ENCODE data around the gene PAPPA2. TPM values are rescaled to one million over a fixed set of nuclear protein-coding genes. Genes with fewer than 3 reads are reported as not detected.
A peak's percentile ranks its signal among the peaks of the same experiment; 100 is the strongest.

Gene PAPPA2
- total and polyA plus RNA-seq, 5 donors: 0.18 to 1.1 (median 0.74) TPM

- no peak overlapping the region for H3K27ac ChIP-seq (ENCODE audit: low read length)
Observed at GRCh38 chr1:176789571-176790090, 326.7 kb downstream of the PAPPA2 start.

GRCh38 chr1:176790786-176791185 lies 327.8 kb downstream of the PAPPA2 start:
- ATAC-seq (no peak), DNase-seq (no peak)
- no peak overlapping the region for H3K4me3 ChIP-seq (ENCODE audit: low read length)
- no peaks in the 10 kb centered on the region for H3K9me3 ChIP-seq (ENCODE audit: control insufficient read depth, low read length)
- intact Hi-C loops (cut with DNase I): no loop called here
- no peak overlapping the region for H3K27ac ChIP-seq (ENCODE audit: low read length)
- no peaks in the 10 kb centered on the region for H3K27me3 ChIP-seq (ENCODE audit: control insufficient read depth, insufficient read depth)
- 33% methylated on average over 3 of the region's 3 CpGs for WGBS
- H3K4me1 ChIP-seq (ENCODE audit: control insufficient read depth, insufficient read depth, low read length): no peaks in the 10 kb centered on the region

More at GRCh38 chr1:176789571-176790090, 326.7 kb downstream of the PAPPA2 start:
- Histone ChIP-seq H3K9me3 (ENCODE audit: control insufficient read depth, low read length) (no peaks in the 10 kb centered on the region), H3K4me3 (ENCODE audit: low read length) (no peak overlapping the region), H3K27me3 (ENCODE audit: control insufficient read depth, insufficient read depth) (no peaks in the 10 kb centered on the region), H3K4me1 (ENCODE audit: control insufficient read depth, insufficient read depth, low read length) (no peaks in the 10 kb centered on the region)
- ATAC-seq: no peak
- no peak for DNase-seq
- intact Hi-C loops (cut with DNase I): no loop called here
- 51% methylated on average over 1 of the region's 1 CpG for WGBS

DNA sequence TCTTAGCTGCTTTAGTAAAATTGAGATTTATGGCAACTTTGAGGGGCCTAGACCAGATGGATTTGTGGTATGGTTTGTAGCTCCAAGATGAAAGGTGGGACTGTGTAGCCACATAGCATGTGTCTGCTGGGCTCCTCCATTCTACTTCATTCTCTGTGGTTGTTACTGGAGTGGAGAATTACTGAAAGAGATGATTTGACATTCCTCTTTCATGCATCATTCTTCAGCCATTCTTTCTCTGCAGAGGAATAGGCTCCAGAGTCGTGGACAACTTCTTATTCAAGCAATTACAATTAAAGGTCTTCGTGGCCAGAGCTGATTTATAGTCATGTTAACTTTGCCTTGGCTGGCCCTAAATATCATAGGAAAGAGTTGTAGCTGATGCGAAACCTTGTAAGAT lies 328.9 kb downstream of the PAPPA2 start:
- Histone ChIP-seq H3K4me1 (ENCODE audit: control insufficient read depth, insufficient read depth, low read length) (no peaks in the 10 kb centered on the region), H3K27ac (ENCODE audit: low read length) (no peak overlapping the region), H3K9me3 (ENCODE audit: control insufficient read depth, low read length) (no peaks in the 10 kb centered on the region), H3K27me3 (ENCODE audit: control insufficient read depth, insufficient read depth) (no peaks in the 10 kb centered on the region), H3K4me3 (ENCODE audit: low read length) (no peak overlapping the region)
- ATAC-seq (no peak), DNase-seq (no peak)
- 82% methylated on average over 3 of the region's 3 CpGs for WGBS
- intact Hi-C loops (cut with DNase I): no loop called here

DNA sequence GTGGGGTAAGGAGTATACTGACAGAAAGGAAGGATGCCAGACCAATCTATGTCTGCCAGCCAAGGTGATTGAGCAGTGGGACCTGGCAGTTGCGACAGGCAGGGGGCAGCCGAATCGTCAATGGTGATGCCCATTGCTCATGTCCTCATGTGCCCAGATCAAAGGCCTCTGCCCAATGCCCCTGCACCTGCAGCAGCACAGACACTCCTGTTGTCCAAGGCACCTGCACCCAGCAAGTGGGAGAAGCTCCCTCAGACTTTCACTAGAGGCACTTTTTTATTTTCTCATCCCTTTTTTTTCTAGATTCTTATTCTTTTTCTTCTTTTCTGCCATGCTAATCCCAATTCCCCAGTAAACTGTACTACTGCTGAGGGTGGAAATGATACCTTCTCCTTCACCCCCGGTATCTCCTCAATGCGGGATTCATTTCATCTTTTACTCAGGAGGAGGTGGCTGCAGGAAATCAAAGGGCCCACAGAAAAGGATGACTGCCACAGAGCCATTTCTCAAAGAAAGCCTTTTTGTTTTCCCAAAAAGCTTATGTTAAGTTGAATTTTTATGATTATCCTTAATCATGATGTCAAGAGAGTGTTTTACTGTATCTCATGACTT lies 332.0 kb downstream of the PAPPA2 start:
- Histone ChIP-seq H3K27ac (ENCODE audit: low read length) (no peak overlapping the region), H3K4me3 (ENCODE audit: low read length) (no peak overlapping the region), H3K9me3 (ENCODE audit: control insufficient read depth, low read length) (no peaks in the 10 kb centered on the region), H3K27me3 (ENCODE audit: control insufficient read depth, insufficient read depth) (no peaks in the 10 kb centered on the region), H3K4me1 (ENCODE audit: control insufficient read depth, insufficient read depth, low read length) (no peaks in the 10 kb centered on the region)
- DNase-seq (no peak), ATAC-seq (no peak)
- WGBS: 74% methylated on average over 5 of the region's 5 CpGs
- intact Hi-C loops (cut with DNase I): no loop called here

- H3K4me3 ChIP-seq (ENCODE audit: low read length): no peak overlapping the region
- no peak overlapping the region for H3K27ac ChIP-seq (ENCODE audit: low read length)
- no peaks in the 10 kb centered on the region for H3K4me1 ChIP-seq (ENCODE audit: control insufficient read depth, insufficient read depth, low read length)
- intact Hi-C loops (cut with DNase I): no loop called here
- no peaks in the 10 kb centered on the region for H3K9me3 ChIP-seq (ENCODE audit: control insufficient read depth, low read length)
- DNase-seq: no peak
- peak; percentile 31 to 43 for ATAC-seq
- 33% methylated on average over 2 of the region's 2 CpGs for WGBS
- no peaks in the 10 kb centered on the region for H3K27me3 ChIP-seq (ENCODE audit: control insufficient read depth, insufficient read depth)
Observed at GRCh38 chr1:176795929-176796328, 333.0 kb downstream of the PAPPA2 start.

DNA sequence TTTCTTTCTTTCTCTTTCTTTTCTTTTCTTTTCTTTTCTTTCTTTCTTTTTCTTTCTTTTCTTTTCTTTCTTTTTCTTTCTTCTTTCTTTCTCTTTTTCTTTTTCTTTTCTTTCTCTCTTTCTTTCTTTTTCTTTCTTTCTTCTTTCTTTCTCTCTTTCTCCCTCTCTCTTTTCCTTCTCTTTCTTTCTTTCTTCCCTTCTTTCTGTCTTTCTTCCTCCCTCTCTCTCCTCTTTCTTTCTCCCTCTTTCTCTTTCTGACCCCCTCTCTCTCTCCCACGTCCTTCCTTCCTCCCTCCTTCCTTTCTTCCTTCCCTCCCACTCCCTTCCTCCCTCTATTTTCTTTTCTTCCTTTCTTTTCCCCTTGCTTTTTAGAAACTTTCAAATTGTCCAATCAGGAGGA lies 333.6 kb downstream of the PAPPA2 start:
- DNase-seq (no peak), ATAC-seq (no peak)
- intact Hi-C loops (cut with DNase I): no loop called here
- no peaks in the 10 kb centered on the region for H3K4me1 ChIP-seq (ENCODE audit: control insufficient read depth, insufficient read depth, low read length)
- no peak overlapping the region for H3K4me3 ChIP-seq (ENCODE audit: low read length)
- H3K27ac ChIP-seq (ENCODE audit: low read length): no peak overlapping the region
- WGBS: 58% methylated on average over 1 of the region's 1 CpG
- no peaks in the 10 kb centered on the region for H3K27me3 ChIP-seq (ENCODE audit: control insufficient read depth, insufficient read depth)
- no peaks in the 10 kb centered on the region for H3K9me3 ChIP-seq (ENCODE audit: control insufficient read depth, low read length)

- H3K27me3 ChIP-seq (ENCODE audit: control insufficient read depth, insufficient read depth): no peaks in the 10 kb centered on the region
- no peaks in the 10 kb centered on the region for H3K4me1 ChIP-seq (ENCODE audit: control insufficient read depth, insufficient read depth, low read length)
- H3K4me3 ChIP-seq (ENCODE audit: low read length): no peak overlapping the region
- ATAC-seq (no peak), DNase-seq (no peak)
- intact Hi-C loops (cut with DNase I): no loop called here
- no peak overlapping the region for H3K27ac ChIP-seq (ENCODE audit: low read length)
- no peaks in the 10 kb centered on the region for H3K9me3 ChIP-seq (ENCODE audit: control insufficient read depth, low read length)
- WGBS: 90% methylated on average over 3 of the region's 3 CpGs
Observed at GRCh38 chr1:176799327-176799726, 336.4 kb downstream of the PAPPA2 start.

GRCh38 chr1:176800978-176801513 lies 338.1 kb downstream of the PAPPA2 start:
- Histone ChIP-seq H3K4me3 (ENCODE audit: low read length) (no peak overlapping the region), H3K4me1 (ENCODE audit: control insufficient read depth, insufficient read depth, low read length) (no peaks in the 10 kb centered on the region), H3K27me3 (ENCODE audit: control insufficient read depth, insufficient read depth) (no peaks in the 10 kb centered on the region), H3K27ac (ENCODE audit: low read length) (peak overlapping the region; percentile 2), H3K9me3 (ENCODE audit: control insufficient read depth, low read length) (no peaks in the 10 kb centered on the region)
- WGBS: 34% methylated on average over 5 of the region's 5 CpGs
- ATAC-seq (peak; percentile 29 to 47), DNase-seq (no peak)
- intact Hi-C loops (cut with DNase I): no loop called here

- 12% methylated on average over 5 of the region's 5 CpGs for WGBS
- Histone ChIP-seq H3K4me3 (ENCODE audit: low read length) (no peak overlapping the region), H3K4me1 (ENCODE audit: control insufficient read depth, insufficient read depth, low read length) (no peaks in the 10 kb centered on the region), H3K27me3 (ENCODE audit: control insufficient read depth, insufficient read depth) (no peaks in the 10 kb centered on the region), H3K27ac (ENCODE audit: low read length) (peak overlapping the region; percentile 2), H3K9me3 (ENCODE audit: control insufficient read depth, low read length) (no peaks in the 10 kb centered on the region)
- intact Hi-C loops (cut with DNase I): no loop called here
- DNase-seq: no peak
- ATAC-seq: peak in 1 of 2 donors; percentile 31
Observed at GRCh38 chr1:176801514-176802020, 338.6 kb downstream of the PAPPA2 start.

DNA sequence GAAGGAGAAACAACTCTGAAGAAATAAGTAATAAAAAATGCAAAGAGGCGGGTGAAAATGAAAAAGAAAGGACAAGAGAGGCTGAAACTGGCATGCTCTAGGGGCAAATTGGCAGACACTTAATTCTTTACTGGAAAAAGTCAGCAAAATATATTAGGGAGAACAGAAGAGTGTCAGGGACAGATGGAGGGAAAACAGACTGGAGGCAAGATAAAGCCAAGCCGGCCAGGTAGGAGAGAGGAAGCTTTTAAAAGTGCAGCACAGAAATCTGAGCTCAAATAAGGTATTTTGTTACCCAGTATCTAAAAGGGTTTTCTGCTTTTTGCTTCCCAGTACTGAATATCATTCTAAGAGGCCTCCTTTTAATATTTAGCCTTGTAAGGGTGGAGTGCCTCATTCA lies 339.3 kb downstream of the PAPPA2 start:
- no peak for DNase-seq
- 70% methylated on average over 2 of the region's 2 CpGs for WGBS
- H3K4me3 ChIP-seq (ENCODE audit: low read length): no peak overlapping the region
- no peaks in the 10 kb centered on the region for H3K9me3 ChIP-seq (ENCODE audit: control insufficient read depth, low read length)
- ATAC-seq: no peak
- no peaks in the 10 kb centered on the region for H3K27me3 ChIP-seq (ENCODE audit: control insufficient read depth, insufficient read depth)
- intact Hi-C loops (cut with DNase I): no loop called here
- H3K27ac ChIP-seq (ENCODE audit: low read length): no peak overlapping the region
- no peaks in the 10 kb centered on the region for H3K4me1 ChIP-seq (ENCODE audit: control insufficient read depth, insufficient read depth, low read length)

GRCh38 chr1:176803042-176803441 lies 340.1 kb downstream of the PAPPA2 start:
- no peaks in the 10 kb centered on the region for H3K27me3 ChIP-seq (ENCODE audit: control insufficient read depth, insufficient read depth)
- intact Hi-C loops (cut with DNase I): no loop called here
- no peak overlapping the region for H3K4me3 ChIP-seq (ENCODE audit: low read length)
- no peak for DNase-seq
- 58% methylated on average over 5 of the region's 5 CpGs for WGBS
- no peaks in the 10 kb centered on the region for H3K9me3 ChIP-seq (ENCODE audit: control insufficient read depth, low read length)
- H3K4me1 ChIP-seq (ENCODE audit: control insufficient read depth, insufficient read depth, low read length): no peaks in the 10 kb centered on the region
- peak in 1 of 2 donors; percentile 41 for ATAC-seq
- H3K27ac ChIP-seq (ENCODE audit: low read length): no peak overlapping the region
